ENCODE measurements around the gene TUBB. TPM values are rescaled to one million over a fixed set of nuclear protein-coding genes. Genes with fewer than 3 reads are reported as not detected.

TUBB gene
- total and polyA plus RNA-seq, 9 of the 15 experiments (the other 6 are each of a cell fraction or from before 2014, with no cell fraction given): 971 to 2,870 (median 1,478) TPM

GRCh38 chr6:30686009-30686907 lies 33.9 kb upstream of the TUBB start, which contains the start of gene PPP1R18 (continued):
- TF ChIP-seq MXI1 (IDR thresholded peaks at IDR 0.05; ENCODE audit: low read depth, low read length) (peak; percentile 25; the same call in 1 of the 2 replicates), RB1 (IDR thresholded peaks at IDR 0.05; ENCODE audit: low read depth) (peak; percentile 23; the same call in 1 of the 2 replicates), HDAC1 (IDR thresholded peaks at IDR 0.05) (peak in 1 of 2 experiments; percentile 78; a peak in 1 of 4 replicates), MEF2A (IDR thresholded peaks at IDR 0.05; ENCODE audit: control insufficient read depth, low read depth, low read length) (no peak), HSF4 (CRISPR knock-in tag; IDR thresholded peaks at IDR 0.05; ENCODE audit: borderline replicate concordance) (no peak), VEZF1 (CRISPR knock-in tag; IDR thresholded peaks at IDR 0.05) (peak; percentile 76), ZNF740 (CRISPR knock-in tag; IDR thresholded peaks at IDR 0.05) (peak; percentile 79; the same call in 1 of the 2 replicates), ZNF740 (tag; IDR thresholded peaks at IDR 0.05) (0 out of 4 replicates have a peak, but pooled peaks of 1 of the 2 experiments have one; percentile 7), CBX1 (IDR thresholded peaks at IDR 0.05; ENCODE audit: low read depth) (peak; percentile 12; the same call in 1 of the 2 replicates), CHD4 (IDR thresholded peaks at IDR 0.05; ENCODE audit: insufficient read depth, insufficient replicate concordance, low read depth, low read length, poor library complexity, severe bottlenecking) (peak; percentile 11), ZBTB26 (CRISPR knock-in tag; IDR thresholded peaks at IDR 0.05) (peak; percentile 71; the same call in 1 of the 2 replicates), ATF3 (IDR thresholded peaks at IDR 0.05) (no peak), ATF3 (CRISPR knock-in tag; conservative IDR thresholded peaks at IDR 0.05) (0 out of 2 replicates have a peak, but pooled peaks have one; percentile 33), ARID2 (IDR thresholded peaks at IDR 0.05) (peak; percentile 46; the same call in 1 of the 2 replicates), SUPT5H (IDR thresholded peaks at IDR 0.05) (peak; percentile 61), GATAD2B (IDR thresholded peaks at IDR 0.05; ENCODE audit: borderline replicate concordance) (no peak)

Data from K562 (cell line).